Measurements from ENCODE around the gene IGFL4.

Gene IGFL4

GRCh38 chr19:46022061-46022430 is 18.8 kb downstream of the IGFL4 start:
- ChIA-PET POLR2A (ENCODE audit: low non-redundant PET) (no interaction called here), CTCF (interaction anchor here (0.6 kb wide), 1 partner anchor 91 kb away, joined by 4 read pairs; no protein-coding TSS in a partner anchor)

GRCh38 chr19:46021531-46022041 is 19.2 kb downstream of the IGFL4 start:
- H3K27ac ChIP-seq = peak overlapping the region; percentile 67
- peak; percentile 30; the same call in 1 of the 2 replicates for TF ChIP-seq CTCF (conservative IDR thresholded peaks at IDR 0.05; ENCODE audit: low read depth)
- ChIA-PET POLR2A (ENCODE audit: low non-redundant PET) (no interaction called here), CTCF (interaction anchor here (2.2 kb wide), 1 partner anchor 12 kb away, joined by 8 read pairs; no protein-coding TSS in a partner anchor)
- DNase-seq (ENCODE audit: low spot score) = no peak

More at GRCh38 chr19:46022061-46022430, 18.8 kb downstream of the IGFL4 start:
- peak overlapping the region; percentile 67 for H3K27ac ChIP-seq
- no peak for TF ChIP-seq CTCF (conservative IDR thresholded peaks at IDR 0.05; ENCODE audit: low read depth)
- DNase-seq (ENCODE audit: low spot score) = no peak

GRCh38 chr19:46020819-46021125 is 20.0 kb downstream of the IGFL4 start:
- ChIA-PET POLR2A (ENCODE audit: low non-redundant PET) (no interaction called here), CTCF (interaction anchor here (0.6 to 2.8 kb wide), 4 partner anchors 8 to 509 kb away, joined by 3 to 13 read pairs (median 6); no protein-coding TSS in a partner anchor)
- no peak for DNase-seq (ENCODE audit: low spot score)
- peak overlapping the region; percentile 67 for H3K27ac ChIP-seq
- TF ChIP-seq CTCF (conservative IDR thresholded peaks at IDR 0.05; ENCODE audit: low read depth) = no peak

GRCh38 chr19:46019270-46019669 is 21.5 kb downstream of the IGFL4 start:
- TF ChIP-seq CTCF (conservative IDR thresholded peaks at IDR 0.05; ENCODE audit: low read depth) = no peak
- no peak for DNase-seq (ENCODE audit: low spot score)
- ChIA-PET CTCF (interaction anchor here (0.6 to 2.8 kb wide), 5 partner anchors 9 to 699 kb away, joined by 3 to 13 read pairs (median 5); no protein-coding TSS in a partner anchor), POLR2A (ENCODE audit: low non-redundant PET) (no interaction called here)
- no peak overlapping the region for H3K27ac ChIP-seq

- ChIA-PET POLR2A (ENCODE audit: low non-redundant PET) (no interaction called here), CTCF (interaction anchor here (0.6 to 2.8 kb wide), 4 partner anchors 10 to 699 kb away, joined by 3 to 13 read pairs (median 4); no protein-coding TSS in a partner anchor)
- DNase-seq (ENCODE audit: low spot score) = no peak
- H3K27ac ChIP-seq = no peak overlapping the region
- no peak for TF ChIP-seq CTCF (conservative IDR thresholded peaks at IDR 0.05; ENCODE audit: low read depth)
Observed at GRCh38 chr19:46018729-46019251, 22.0 kb downstream of the IGFL4 start.

- ChIA-PET CTCF (interaction anchor here (0.5 to 2.8 kb wide), 5 partner anchors 11 to 470 kb away, joined by 3 to 13 read pairs (median 4); no protein-coding TSS in a partner anchor), POLR2A (ENCODE audit: low non-redundant PET) (no interaction called here)
- H3K27ac ChIP-seq = no peak overlapping the region
- no peak for DNase-seq (ENCODE audit: low spot score)
- TF ChIP-seq CTCF (conservative IDR thresholded peaks at IDR 0.05; ENCODE audit: low read depth) = no peak
Observed at GRCh38 chr19:46017874-46018675, 22.7 kb downstream of the IGFL4 start.
